ENCODE results near the gene E4F1.
"Not testable (repeated sequence)": the region's sequence is repeated elsewhere in the genome, so short reads cannot be mapped to it uniquely, and the experiment has no call there.

The E4F1 gene

GRCh38 chr16:2232094-2232990, 9.0 kb downstream of the E4F1 start:
- FAIRE-seq = no peak

DNA sequence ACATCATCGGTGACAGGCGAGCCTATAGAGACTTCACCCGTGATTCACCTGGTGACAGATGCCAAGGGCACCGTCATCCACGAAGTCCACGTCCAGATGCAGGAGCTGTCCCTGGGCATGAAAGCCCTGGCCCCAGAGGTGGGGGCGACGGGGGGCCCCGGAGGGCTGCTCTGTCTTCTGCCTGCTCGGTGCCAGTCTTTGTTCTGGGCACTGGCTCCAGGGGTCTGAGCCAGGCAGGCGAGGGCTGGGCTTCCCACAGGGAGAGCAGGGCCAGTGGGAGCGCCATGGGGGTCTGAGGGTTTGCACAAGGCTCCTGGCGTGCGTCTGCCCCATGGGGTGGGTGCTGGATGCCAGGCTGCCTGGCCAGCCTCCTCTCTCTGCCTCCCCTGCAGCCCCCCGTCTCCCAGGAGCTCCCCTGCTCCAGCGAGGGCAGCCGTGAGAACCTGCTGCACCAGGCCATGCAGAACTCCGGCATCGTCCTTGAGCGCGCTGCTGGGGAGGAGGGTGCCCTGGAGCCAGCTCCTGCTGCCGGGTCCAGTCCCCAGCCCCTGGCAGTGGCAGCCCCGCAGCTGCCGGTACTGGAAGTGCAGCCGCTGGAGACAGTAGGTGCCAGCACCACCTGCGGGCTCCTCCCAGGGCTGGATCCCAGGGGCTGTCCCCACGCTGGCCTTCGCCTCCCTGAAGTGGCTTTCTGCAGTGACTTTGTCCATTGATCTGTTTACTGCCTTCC, 9.8 kb downstream of the E4F1 start:
- no peak for FAIRE-seq

DNA sequence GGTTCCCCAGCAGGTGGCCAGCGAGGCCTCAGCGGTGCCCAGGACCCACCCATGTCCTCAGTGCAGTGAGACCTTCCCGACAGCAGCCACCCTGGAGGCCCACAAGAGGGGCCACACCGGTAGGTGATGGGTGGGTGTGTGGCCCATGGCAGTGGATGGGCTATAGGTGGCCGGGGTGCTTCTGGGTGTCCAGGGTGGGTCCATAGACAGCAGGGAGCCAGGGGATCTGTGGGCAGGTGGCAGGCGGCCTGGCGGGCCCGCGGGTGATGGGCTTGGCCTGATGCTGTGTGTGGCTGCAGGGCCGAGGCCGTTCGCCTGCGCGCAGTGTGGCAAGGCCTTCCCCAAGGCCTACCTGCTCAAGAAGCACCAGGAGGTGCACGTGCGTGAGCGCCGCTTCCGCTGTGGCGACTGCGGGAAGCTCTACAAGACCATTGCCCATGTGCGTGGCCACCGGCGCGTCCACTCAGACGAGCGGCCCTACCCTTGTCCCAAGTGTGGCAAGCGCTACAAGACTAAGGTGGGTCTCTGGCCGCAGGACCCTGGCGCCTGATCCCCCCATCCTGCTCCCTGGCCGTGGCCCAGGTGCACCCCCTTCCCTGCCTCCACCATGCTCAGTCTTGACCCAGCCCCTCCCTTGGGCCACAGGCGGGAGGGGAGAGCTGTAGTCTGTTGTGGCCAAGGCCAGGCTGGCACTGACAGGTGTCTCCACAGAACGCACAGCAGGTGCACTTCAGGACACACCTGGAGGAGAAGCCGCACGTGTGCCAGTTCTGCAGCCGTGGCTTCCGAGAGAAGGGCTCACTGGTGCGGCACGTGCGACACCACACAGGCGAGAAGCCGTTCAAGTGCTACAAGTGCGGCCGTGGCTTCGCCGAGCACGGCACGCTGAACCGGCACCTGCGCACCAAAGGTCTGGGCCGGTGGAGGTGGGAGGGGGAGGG, 10.8 kb downstream of the E4F1 start:
- FAIRE-seq = no peak

GRCh38 chr16:2234813-2235170, 11.4 kb downstream of the E4F1 start:
- no peak for FAIRE-seq

GRCh38 chr16:2235234-2235651, 11.9 kb downstream of the E4F1 start:
- FAIRE-seq = no peak

DNA sequence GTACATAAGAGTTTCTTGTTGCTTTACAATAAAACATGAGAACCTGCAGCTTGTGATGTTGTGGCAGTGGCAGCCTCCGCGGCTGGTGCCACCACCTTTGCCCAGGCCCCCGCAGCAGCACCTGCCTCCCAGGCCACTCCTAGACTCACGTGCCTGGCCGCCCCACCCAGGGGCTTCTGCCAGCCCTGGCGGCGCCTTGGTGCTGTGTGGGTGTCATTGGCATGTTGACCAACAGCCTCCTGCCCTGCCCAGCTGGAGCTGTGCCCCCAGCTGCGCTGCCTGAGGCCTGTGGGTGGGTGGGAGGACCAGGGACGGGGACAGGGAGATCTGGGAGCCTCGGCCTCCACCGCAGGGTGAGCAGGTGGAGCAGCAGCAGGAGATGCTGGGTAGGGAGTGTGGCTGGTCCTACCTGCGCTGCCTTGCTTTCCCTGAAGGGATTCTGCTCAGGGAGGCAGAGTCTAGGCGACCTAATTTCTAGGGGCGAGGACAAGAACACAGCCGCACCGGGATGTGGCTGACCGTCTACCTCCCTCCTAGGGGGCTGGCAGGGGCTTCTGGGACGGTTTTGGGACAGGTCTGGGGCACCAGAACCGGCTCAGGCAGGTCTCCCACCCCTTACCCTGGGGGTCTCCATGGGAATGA, 12.4 kb downstream of the E4F1 start:
- FAIRE-seq = no peak

DNA sequence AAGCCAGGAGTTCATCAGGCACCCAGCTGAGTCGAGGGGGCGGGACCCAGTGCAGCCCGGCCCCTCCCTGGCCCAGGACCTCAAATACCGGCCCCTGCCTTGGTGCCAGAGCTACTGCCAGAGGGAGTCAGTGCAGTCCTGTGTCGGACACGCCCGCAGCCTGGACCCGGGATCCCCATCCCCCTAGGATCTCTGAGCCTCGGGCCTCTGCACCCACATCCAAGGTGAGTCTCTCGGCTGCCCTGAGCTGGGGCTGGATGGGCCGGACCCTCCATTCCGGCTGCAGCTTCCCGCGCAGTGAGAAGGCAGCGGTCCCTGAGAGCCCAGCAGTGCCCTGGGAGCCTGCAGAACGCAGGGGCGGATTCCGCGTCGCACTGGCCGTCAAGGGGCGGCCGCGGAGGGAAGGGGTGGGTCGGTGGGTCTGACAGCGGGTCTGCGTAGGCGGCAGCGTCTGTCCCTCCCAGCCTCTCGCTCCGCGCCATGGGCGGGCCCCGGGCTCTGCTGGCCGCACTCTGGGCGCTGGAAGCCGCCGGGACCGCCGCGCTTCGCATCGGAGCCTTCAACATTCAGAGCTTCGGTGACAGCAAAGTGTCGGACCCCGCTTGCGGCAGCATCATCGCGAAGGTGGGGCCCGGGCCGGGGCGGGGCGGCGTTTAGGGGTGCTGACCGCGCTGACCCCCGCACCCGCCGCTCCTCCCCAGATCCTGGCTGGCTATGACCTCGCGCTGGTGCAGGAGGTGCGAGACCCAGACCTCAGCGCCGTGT, 13.1 kb downstream of the E4F1 start, which contains the start of gene DNASE1L2:
Gene DNASE1L2 (plus strand): TSS at position 108 of the 765 bp plus-strand sequence. CDS start 373 bp downstream, at position 481.
- no peak for FAIRE-seq

GRCh38 chr16:2237102-2237482, 13.7 kb downstream of the E4F1 start:
- FAIRE-seq = no peak

- no peak for FAIRE-seq
Measured at GRCh38 chr16:2237493-2238149, 14.2 kb downstream of the E4F1 start.

- FAIRE-seq = no peak
Measured at GRCh38 chr16:2238150-2238837, 14.9 kb downstream of the E4F1 start.

GRCh38 chr16:2238838-2239675, 15.7 kb downstream of the E4F1 start:
- FAIRE-seq = no peak

- FAIRE-seq = not testable (repeated sequence)
Measured at GRCh38 chr16:2240331-2240730, 16.9 kb downstream of the E4F1 start.

DNA sequence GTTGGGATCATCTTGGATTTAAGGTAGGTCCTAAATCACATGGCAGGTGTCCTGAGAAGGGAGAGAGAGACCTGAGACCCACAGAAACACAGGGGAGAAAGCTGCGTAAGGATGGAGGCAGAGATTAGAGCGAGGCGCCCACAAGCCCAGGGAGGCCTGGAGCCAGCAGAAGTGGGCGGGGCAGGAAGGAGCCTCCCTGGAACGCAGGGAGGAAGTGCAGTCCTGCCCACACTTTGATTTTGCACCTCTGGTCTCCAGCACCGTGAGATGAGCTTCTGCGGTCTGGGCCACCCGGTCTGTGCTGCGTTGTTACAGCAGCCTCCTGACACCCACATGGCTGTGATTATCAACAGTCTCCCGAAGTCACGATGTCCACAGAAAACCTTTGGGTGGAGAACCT, 19.2 kb downstream of the E4F1 start:
- no peak for FAIRE-seq

- FAIRE-seq = no peak
Measured at GRCh38 chr16:2243031-2243528, 19.7 kb downstream of the E4F1 start.

DNA sequence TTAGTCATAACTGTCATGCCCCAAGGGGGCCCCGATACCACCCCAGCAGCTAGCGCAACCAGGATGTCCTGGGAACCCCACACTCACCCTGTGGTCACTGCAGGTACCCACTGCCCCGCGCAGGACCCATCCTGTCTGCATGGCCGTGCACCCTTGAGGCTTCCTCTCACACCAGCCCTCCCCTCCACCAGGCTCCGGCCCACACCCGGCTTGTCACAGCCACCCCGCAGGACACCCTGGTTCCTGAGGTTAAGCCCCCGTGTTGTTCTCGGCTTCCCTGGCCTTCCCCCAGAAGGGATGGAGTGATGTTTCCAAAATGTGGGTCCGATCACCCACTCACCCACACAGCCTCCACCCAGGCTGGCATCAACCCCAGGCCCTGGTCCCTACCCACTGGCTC, 20.4 kb downstream of the E4F1 start:
- FAIRE-seq = no peak

DNA sequence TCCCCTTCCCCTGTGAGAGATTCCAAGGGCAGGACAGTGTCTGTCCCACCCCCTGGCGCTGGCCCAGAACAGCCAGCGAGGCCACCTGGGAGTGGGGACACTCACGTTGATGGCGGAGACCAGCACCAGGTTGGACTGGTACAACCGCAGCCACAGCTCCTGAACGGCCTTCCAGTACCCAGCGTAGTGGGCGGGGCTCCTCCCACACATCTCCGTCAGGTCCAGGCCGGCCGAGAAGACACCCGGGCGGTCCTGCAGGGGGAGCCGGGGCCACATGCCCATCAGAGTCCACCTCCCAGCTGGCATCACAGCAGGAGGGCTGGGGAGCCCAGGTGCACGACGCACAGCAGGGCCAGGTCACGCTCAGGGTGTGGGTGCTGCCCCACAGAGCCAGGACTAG, 20.9 kb downstream of the E4F1 start:
- no peak for FAIRE-seq

DNA sequence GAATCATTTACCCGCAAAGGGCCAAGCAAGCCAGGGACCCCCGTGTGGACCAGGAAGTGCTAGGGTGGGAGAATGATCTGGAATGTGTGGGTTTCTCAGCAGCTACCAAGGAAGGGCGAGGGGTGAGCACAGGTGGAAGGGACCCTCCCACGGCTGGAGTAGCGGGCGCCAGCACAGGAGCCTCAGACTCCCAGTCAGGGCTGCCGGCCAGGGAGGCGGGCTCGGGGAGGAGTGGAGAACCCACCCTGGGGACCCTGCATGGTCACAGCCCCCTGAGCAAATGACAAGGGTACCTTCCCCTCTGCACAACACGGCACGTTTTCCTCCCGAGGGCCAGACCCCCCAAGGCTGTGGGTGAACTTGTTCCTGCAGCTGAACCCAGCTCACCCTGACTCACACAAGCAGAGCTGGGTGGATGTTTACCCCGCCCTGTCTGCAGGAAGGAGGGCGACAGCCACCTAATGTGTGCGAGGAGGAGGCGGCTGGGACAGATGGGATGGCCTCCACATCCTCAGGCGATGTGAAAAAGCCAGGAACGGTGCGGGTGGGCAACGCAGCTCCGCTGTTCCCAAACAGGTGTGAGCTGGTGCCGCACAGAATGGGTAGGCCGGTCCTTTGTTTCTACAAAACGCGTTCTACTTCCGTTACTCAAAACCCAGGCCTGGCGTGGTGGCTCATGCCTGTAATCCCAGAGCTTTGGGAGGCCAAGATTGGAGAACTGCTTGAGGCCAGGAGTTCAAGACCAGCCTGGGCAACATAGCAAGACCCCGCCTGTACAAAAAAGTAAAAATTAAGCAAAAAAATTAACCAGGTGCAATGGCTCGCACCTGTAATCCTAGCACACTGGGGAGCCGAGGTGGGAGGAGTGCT, 21.8 kb downstream of the E4F1 start:
- no peak for FAIRE-seq

DNA sequence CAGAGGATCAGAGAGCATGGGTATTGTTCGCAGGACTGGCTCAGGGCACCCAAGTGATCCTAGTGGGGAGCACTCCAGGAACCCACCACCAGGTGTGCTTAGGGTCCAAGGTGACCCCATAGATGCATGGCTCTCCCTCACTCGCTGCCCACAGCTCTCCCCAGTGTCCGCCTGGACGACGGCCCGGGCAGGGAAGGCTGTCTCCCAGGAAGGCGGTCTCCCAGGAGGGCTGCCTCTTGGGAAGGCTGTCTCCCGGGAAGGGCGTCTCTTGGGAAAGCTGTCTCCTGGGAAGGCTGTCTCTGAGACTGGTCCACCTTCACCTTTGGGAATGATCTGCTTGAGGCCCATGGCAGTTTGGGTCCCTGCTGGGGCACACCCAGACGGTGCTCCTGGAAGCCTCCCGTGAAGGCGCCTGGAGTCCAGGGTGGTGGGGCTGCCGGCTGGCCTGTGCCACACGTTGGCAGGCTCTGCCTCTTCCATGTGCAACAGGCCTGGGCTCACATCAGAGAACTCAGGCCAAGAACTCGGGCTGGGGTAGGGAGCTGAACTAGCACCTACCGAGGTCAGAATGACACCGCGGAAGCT, 23.0 kb downstream of the E4F1 start:
- FAIRE-seq = no peak

Data from G401.6 (cell line).